Testis (tissue), 3 donors: ENCODE results near the gene SP3. TPM values are rescaled to one million over a fixed set of nuclear protein-coding genes. Genes with fewer than 3 reads are reported as not detected.

Experiments used
- DNase-seq: peaks from one replicate; pipeline ENCODE4 v3.0.0-alpha.2; 2019
- H3K27ac ChIP-seq, 2 donors: fragments of 200-600 bp; sonication (generic); one replicate each; pipeline ENCODE4 v1.5.1; 2019
- H3K27me3 ChIP-seq: fragments of 200-600 bp; sonication (generic); one replicate; pipeline ENCODE4 v1.5.1; 2019
- H3K36me3 ChIP-seq: fragments of 200-600 bp; sonication (generic); one replicate; pipeline ENCODE4 v1.5.1; 2017; ENCODE audit warnings: low read depth; ENCODE audit errors: missing control alignments
- H3K4me1 ChIP-seq: fragments of 200-600 bp; sonication (generic); one replicate; pipeline ENCODE4 v1.5.1; 2019
- H3K4me3 ChIP-seq, 2 donors: fragments of 200-600 bp; sonication (generic); one replicate each; pipeline ENCODE4 v1.5.1; 2017 to 2019
- H3K9me3 ChIP-seq: fragments of 200-600 bp; sonication (generic); one replicate; pipeline ENCODE4 v1.5.1; 2017
- POLR2A ChIP-seq: fragments of 450-650 bp; IDR thresholded peaks from one replicate; pipeline ENCODE4 v1.6.1; 2017; ENCODE audit warnings: antibody characterized with exemption, mild to moderate bottlenecking, moderate library complexity
- WGBS, 2 donors: methylation state at CpG; one replicate each; pipeline ENCODE4 v1.1.5; 2018; 5-methylcytosine and 5-hydroxymethylcytosine counted together
- intact Hi-C: fragments of 100-400 bp; cut with DNase I; formaldehyde crosslinking; loops from one replicate; pipeline ENCODE4 v1.15.1; 2023; ENCODE audit warnings: low total_unique reads
- polyA plus RNA-seq: library from polyadenylated mRNA; stranded (reverse); fragments of 350-450 nt; fragmentation: Illumina TruSeq; extraction: RNeasy Lipid Tissue Mini Kit (QIAGEN cat#74804); gene quantifications from one replicate; pipeline ENCODE4 v1.2.3, GENCODE V29; 2014; ENCODE audit warnings: low read depth, low replicate concordance; ENCODE audit not compliant: insufficient read depth
- total RNA-seq, 2 donors: library from RNA; depleted of rRNA; stranded (reverse); fragments of >200 nt; gene quantifications; one replicate each; pipeline ENCODE4 v1.2.3, GENCODE V29; 2016
- TF ChIP-seq, protein P1 (sequence below), 3 experiments: fragments of 450-650 bp in 2 of 3; fragments of 200-600 bp in 1 of 3; sonication (generic) in 1 of 3; IDR thresholded peaks; one replicate each; pipeline ENCODE4 v1.5.1; 2016 to 2019; ENCODE audit warnings: antibody characterized with exemption in 3 of 3, mild to moderate bottlenecking in 2 of 3, moderate library complexity in 1 of 3

Gene SP3
- total and polyA plus RNA-seq, 3 donors from 2014 or later = 48.1 to 142 (median 135) TPM

DNA sequence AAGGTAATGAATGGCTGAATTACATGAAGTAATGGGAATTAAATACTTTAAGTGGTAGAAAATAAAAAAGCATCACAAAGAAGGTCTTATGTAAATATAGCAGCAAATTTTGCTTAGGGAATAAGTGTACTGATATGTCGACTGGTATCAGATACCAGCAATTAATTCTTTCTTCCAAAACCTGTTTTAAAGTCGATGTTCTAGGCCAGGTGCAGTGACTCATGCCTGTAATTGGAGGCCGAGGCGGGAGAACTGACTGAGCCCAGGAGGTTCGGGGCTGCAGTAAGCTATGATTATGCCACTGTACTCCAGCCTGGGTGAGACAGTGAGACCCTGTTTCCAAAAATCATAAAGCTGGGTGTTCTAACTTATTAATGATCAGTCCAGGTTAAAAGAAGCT, 30.3 kb downstream of the SP3 start:
- Histone ChIP-seq H3K27ac (no peak overlapping the region), H3K36me3 (no peaks in the 10 kb centered on the region), H3K27me3 (no peaks in the 10 kb centered on the region), H3K4me1 (peaks cover 17% of the 10 kb centered on the region), H3K4me3 (no peak overlapping the region), H3K9me3 (no peaks in the 10 kb centered on the region)
- 66 to 71% methylated on average over 5 of the region's 5 CpGs for WGBS, 2 donors
- TF ChIP-seq POLR2A = no peak
- TF ChIP-seq, protein P1, sequence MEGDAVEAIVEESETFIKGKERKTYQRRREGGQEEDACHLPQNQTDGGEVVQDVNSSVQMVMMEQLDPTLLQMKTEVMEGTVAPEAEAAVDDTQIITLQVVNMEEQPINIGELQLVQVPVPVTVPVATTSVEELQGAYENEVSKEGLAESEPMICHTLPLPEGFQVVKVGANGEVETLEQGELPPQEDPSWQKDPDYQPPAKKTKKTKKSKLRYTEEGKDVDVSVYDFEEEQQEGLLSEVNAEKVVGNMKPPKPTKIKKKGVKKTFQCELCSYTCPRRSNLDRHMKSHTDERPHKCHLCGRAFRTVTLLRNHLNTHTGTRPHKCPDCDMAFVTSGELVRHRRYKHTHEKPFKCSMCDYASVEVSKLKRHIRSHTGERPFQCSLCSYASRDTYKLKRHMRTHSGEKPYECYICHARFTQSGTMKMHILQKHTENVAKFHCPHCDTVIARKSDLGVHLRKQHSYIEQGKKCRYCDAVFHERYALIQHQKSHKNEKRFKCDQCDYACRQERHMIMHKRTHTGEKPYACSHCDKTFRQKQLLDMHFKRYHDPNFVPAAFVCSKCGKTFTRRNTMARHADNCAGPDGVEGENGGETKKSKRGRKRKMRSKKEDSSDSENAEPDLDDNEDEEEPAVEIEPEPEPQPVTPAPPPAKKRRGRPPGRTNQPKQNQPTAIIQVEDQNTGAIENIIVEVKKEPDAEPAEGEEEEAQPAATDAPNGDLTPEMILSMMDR (IDR thresholded peaks at IDR 0.05) = no peak
- no peak for DNase-seq
- intact Hi-C loops = no loop called here

DNA sequence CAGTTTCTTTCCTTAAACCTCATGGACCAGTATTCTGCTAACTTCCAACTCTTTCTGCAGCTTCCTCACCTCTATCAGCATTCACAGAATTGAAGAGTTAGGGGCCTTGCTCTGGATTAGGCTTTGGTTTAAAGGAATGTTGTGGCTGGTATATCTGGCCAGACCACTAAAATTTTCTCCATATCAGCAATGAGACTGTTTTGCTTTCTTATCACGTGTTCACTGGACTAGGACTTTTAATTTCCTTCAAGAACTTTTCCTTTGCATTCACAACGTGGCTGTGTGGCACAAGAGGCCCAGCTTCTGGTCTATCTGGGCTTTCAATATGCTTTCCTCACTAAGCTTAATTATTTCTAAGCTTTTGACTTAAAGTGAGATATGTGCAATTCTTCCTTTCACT, 33.4 kb downstream of the SP3 start:
- TF ChIP-seq POLR2A = no peak
- TF ChIP-seq, protein P1 (IDR thresholded peaks at IDR 0.05) = no peak
- Histone ChIP-seq H3K27ac (no peak overlapping the region), H3K4me3 (no peak overlapping the region), H3K36me3 (no peaks in the 10 kb centered on the region), H3K9me3 (no peaks in the 10 kb centered on the region), H3K27me3 (no peaks in the 10 kb centered on the region), H3K4me1 (peaks cover 12% of the 10 kb centered on the region)
- intact Hi-C loops = no loop called here
- 50 to 54% methylated on average over 2 of the region's 2 CpGs for WGBS, 2 donors
- DNase-seq = no peak

DNA sequence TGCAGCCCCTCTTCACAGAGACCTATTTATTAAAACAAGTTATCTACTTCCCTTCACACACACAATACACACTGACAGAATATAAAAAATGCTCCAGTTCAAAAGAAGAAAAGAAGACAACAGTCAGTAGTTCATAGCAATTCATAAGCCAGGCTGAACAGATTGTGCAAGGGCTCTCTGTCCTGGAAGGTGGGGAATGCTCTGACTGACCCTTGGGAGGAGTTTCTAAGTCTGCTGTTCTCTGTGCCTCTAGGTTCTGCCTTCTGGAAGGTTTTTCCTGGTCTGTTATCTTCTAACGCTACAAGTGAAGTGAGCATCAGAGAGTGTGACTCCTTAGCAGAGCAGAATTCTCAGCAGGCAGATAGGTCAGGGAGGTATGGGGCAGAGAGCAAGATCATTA, 35.7 kb downstream of the SP3 start:
- Histone ChIP-seq H3K4me3 (no peak overlapping the region), H3K36me3 (no peaks in the 10 kb centered on the region), H3K4me1 (peaks cover 4% of the 10 kb centered on the region), H3K27ac (no peak overlapping the region), H3K9me3 (no peaks in the 10 kb centered on the region), H3K27me3 (no peaks in the 10 kb centered on the region)
- WGBS, 2 donors = 67 to 77% methylated on average over 1 of the region's 1 CpG
- DNase-seq = no peak
- no peak for TF ChIP-seq POLR2A
- TF ChIP-seq, protein P1 (IDR thresholded peaks at IDR 0.05) = no peak
- intact Hi-C loops = no loop called here

DNA sequence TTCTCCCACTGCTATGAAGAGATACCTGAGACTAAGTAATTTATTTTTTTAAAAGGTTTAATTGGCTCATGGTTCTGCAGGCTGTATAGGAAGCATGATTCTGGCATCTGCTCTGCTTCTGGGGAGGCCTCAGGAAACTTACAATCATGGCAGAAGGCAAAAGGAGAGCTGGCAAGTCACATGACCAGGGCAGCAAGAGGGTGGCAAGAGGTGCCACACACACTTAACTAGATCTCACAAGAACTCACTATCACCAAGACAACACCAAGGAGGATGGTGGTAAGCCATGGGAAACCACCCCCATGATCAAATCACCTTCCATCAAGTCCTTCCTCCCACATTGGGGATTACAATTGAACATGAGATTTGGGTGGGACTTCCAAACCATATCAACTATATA, 38.3 kb downstream of the SP3 start:
- DNase-seq = no peak
- peaks cover 4% of the 10 kb centered on the region for H3K4me1 ChIP-seq
- H3K27me3 ChIP-seq = no peaks in the 10 kb centered on the region
- H3K9me3 ChIP-seq = no peaks in the 10 kb centered on the region
- TF ChIP-seq, protein P1 (IDR thresholded peaks at IDR 0.05) = no peak
- no peak for TF ChIP-seq POLR2A
- intact Hi-C loops = no loop called here
- no peaks in the 10 kb centered on the region for H3K36me3 ChIP-seq
- H3K4me3 ChIP-seq = no peak overlapping the region
- H3K27ac ChIP-seq = no peak overlapping the region

DNA sequence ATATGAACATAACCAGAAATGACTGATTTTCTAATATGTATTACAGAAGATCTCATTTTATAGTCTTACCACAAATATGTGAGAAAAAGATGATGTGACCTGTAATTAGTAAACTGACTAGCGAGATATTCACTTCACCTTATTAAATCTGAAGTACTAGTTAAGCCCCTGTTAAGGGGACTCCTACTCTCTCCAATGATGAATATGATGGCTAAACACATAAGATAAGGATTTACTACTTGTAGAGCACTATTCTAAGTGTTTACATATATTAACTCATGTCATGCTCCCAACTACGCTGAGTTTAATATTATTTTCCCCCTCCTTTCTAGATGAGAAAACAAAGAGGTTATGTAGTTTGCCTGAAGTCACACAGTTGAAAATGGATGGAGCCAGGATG, 40.9 kb downstream of the SP3 start:
- H3K4me3 ChIP-seq = no peak overlapping the region

More for the DNA sequence above, 40.9 kb downstream of the SP3 start:
- TF ChIP-seq, protein P1 (IDR thresholded peaks at IDR 0.05) = no peak
- TF ChIP-seq POLR2A = no peak
- Histone ChIP-seq H3K27ac (no peak overlapping the region), H3K36me3 (no peaks in the 10 kb centered on the region), H3K4me1 (no peaks in the 10 kb centered on the region), H3K27me3 (no peaks in the 10 kb centered on the region), H3K9me3 (no peaks in the 10 kb centered on the region)
- WGBS, 2 donors = 91 to 92% methylated on average over 2 of the region's 2 CpGs
- DNase-seq = no peak
- intact Hi-C loops = no loop called here
